Hepatocyte (in vitro differentiated cells): ENCODE results near the gene PRMT3. TPM values are rescaled to one million over a fixed set of nuclear protein-coding genes. Genes with fewer than 3 reads are reported as not detected.
"Not testable (repeated sequence)": the region's sequence is repeated elsewhere in the genome, so short reads cannot be mapped to it uniquely, and the experiment has no call there.

Source experiments
- DNase-seq: peaks from one replicate; pipeline ENCODE4 v3.0.0-alpha.2; 2016; ENCODE audit warnings: low spot score
- H2AFZ ChIP-seq: fragments of 200-600 bp; sonication (generic); 2 replicates; pipeline ENCODE4 v1.6.0; 2016; ENCODE audit warnings: antibody characterized with exemption, mild to moderate bottlenecking
- H3K27ac ChIP-seq: fragments of 200-600 bp; sonication (generic); 2 replicates; pipeline ENCODE4 v1.5.1; 2016; ENCODE audit warnings: mild to moderate bottlenecking
- H3K27me3 ChIP-seq: fragments of 200-600 bp; sonication (generic); 2 replicates; pipeline ENCODE4 v1.6.1; 2016
- H3K36me3 ChIP-seq: fragments of 200-600 bp; sonication (generic); replicated peaks from 2 replicates; pipeline ENCODE4 v1.5.1; 2016; ENCODE audit warnings: low read depth; ENCODE audit not compliant: insufficient read depth
- H3K4me1 ChIP-seq: fragments of 200-600 bp; sonication (generic); 2 replicates; pipeline ENCODE4 v1.5.1; 2016; ENCODE audit warnings: mild to moderate bottlenecking, moderate library complexity; ENCODE audit not compliant: insufficient read depth
- H3K4me2 ChIP-seq: fragments of 200-600 bp; sonication (generic); 2 replicates; pipeline ENCODE4 v1.6.0; 2016
- H3K4me3 ChIP-seq: fragments of 200-600 bp; sonication (generic); 2 replicates; pipeline ENCODE4 v1.5.1; 2016; ENCODE audit warnings: mild to moderate bottlenecking
- H3K79me2 ChIP-seq: fragments of 200-600 bp; sonication (generic); 2 replicates; pipeline ENCODE4 v1.6.0; 2017; ENCODE audit warnings: mild to moderate bottlenecking
- H3K9me2 ChIP-seq: fragments of 200-600 bp; sonication (generic); replicated peaks from 2 replicates; pipeline ENCODE4 v1.6.0; 2017; ENCODE audit warnings: mild to moderate bottlenecking; ENCODE audit not compliant: insufficient read depth
- H3K9me3 ChIP-seq: fragments of 200-600 bp; sonication (generic); 2 replicates; pipeline ENCODE4 v1.5.1; 2016; ENCODE audit warnings: low read depth, mild to moderate bottlenecking
- H4K20me1 ChIP-seq: fragments of 200-600 bp; sonication (generic); 2 replicates; pipeline ENCODE4 v1.6.0; 2016; ENCODE audit warnings: mild to moderate bottlenecking; ENCODE audit not compliant: insufficient read depth, poor library complexity, severe bottlenecking
- CTCF ChIP-seq: fragments of 200-600 bp; sonication (generic); IDR thresholded peaks from 2 replicates; pipeline ENCODE4 v1.5.1; 2016; ENCODE audit warnings: antibody characterized with exemption, mild to moderate bottlenecking; ENCODE audit not compliant: poor library complexity
- EZH2 ChIP-seq: fragments of 200-600 bp; sonication (generic); IDR thresholded peaks from 2 replicates; pipeline ENCODE4 v1.6.1; 2016; ENCODE audit warnings: antibody characterized with exemption, mild to moderate bottlenecking, borderline replicate concordance
- EZH2phosphoT487 ChIP-seq: fragments of 200-600 bp; sonication (generic); IDR thresholded peaks from one replicate; pipeline ENCODE4 v1.6.1; 2018; ENCODE audit warnings: antibody characterized with exemption, mild to moderate bottlenecking, low read depth, moderate library complexity; ENCODE audit not compliant: unreplicated experiment, severe bottlenecking
- WGBS: methylation state at CpG from one replicate; pipeline ENCODE4 v1.1.6; 2016; ENCODE audit warnings: low lambda C conversion rate; ENCODE audit errors: missing lambda C conversion rate; 5-methylcytosine and 5-hydroxymethylcytosine counted together
- polyA plus RNA-seq: library from polyadenylated mRNA; unstranded; fragments of >200 nt; fragmentation: Nextera tagmentation; extraction: Ambion mirVana; gene quantifications from 2 replicates; pipeline ENCODE4 v1.2.1, GENCODE V29; 2016
- total RNA-seq: library from RNA; depleted of rRNA; stranded (reverse); fragments of >200 nt; gene quantifications from 2 replicates; pipeline ENCODE4 v1.2.3, GENCODE V29; 2014

The PRMT3 gene
- total and polyA plus RNA-seq, 2 experiments from 2014 or later, result 9.5 to 18.8 TPM

DNA sequence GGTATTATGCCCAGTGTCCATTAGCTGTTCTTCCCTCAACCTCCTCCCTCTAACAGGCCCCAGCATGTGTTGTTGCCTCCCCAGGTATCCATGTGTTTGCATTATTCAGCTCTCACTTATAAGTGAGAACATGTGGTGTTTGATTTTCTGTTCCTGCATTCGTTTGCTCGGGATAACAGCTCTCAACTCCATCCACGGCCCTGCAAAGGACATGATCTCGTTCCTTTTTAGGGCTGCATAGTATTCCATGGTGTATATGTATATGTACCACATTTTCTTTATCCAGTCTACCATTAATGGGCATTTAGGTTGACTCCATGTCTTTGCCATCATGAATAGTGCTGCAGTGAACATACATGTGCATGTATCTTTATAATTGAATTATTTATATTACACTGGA lies 82.8 kb downstream of the PRMT3 start:
- no peaks in the 10 kb centered on the region for H4K20me1 ChIP-seq
- no peak overlapping the region for H2AFZ ChIP-seq
- WGBS, result 93% methylated on average over 4 of the region's 4 CpGs
- no peaks in the 10 kb centered on the region for H3K36me3 ChIP-seq
- no peak overlapping the region for H3K27ac ChIP-seq
- H3K9me2 ChIP-seq, result no peaks in the 10 kb centered on the region
- no peaks in the 10 kb centered on the region for H3K79me2 ChIP-seq
- DNase-seq, result no peak
- H3K4me3 ChIP-seq, result no peak overlapping the region
- H3K27me3 ChIP-seq, result no peaks in the 10 kb centered on the region
- peaks cover 6% of the 10 kb centered on the region for H3K4me1 ChIP-seq
- no peak for TF ChIP-seq EZH2
- TF ChIP-seq CTCF, result no peak
- no peak for TF ChIP-seq EZH2phosphoT487
- no peak overlapping the region for H3K4me2 ChIP-seq
- H3K9me3 ChIP-seq, result no peaks in the 10 kb centered on the region

- H3K9me3 ChIP-seq, H3K27me3 ChIP-seq, H3K36me3 ChIP-seq, DNase-seq, H3K27ac ChIP-seq, H3K4me2 ChIP-seq, H4K20me1 ChIP-seq, H2AFZ ChIP-seq, H3K4me3 ChIP-seq, H3K9me2 ChIP-seq, H3K4me1 ChIP-seq, H3K79me2 ChIP-seq: not testable (repeated sequence)
These were observed 84.4 kb downstream of the PRMT3 start for GRCh38 chr11:20471929-20472328.

DNA sequence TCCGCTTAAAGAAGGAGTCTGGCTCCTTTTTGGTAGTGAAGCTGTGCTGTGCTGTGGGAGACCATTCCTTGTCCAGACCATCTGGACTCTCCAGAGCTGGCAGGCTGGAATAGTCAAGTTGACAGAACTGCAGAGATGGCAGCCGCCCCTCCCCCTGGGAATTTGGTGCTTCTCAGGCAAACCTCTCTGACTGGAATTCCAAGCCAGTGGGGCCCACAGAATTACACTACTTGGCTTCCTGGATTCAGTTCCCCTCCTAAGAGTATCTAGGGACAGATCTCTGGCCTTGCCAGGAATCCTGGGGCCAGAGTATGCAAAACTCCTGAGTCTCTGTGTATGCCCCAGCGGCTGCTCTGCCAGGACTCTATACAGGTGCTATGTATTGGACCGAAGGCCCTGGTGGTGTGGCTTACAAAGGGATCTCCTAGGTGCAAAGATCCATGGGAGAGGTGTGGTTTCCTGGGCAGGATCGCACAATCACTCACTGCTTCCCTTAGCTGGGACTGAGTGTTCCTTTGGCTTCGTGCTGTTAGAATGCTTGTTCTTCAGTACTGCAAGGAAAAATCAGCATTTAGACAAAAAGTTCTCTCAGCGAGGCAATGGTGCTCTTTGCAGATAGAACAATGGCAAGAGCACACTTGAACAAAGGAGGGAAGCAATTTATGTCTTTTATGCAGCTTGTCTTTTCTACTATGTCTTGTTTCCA lies 86.8 kb downstream of the PRMT3 start:
- no peaks in the 10 kb centered on the region for H3K9me2 ChIP-seq
- H3K27ac ChIP-seq, result no peak overlapping the region
- no peaks in the 10 kb centered on the region for H3K4me1 ChIP-seq
- no peak overlapping the region for H3K4me3 ChIP-seq
- H4K20me1 ChIP-seq, result no peaks in the 10 kb centered on the region
- H3K79me2 ChIP-seq, result no peaks in the 10 kb centered on the region
- H3K36me3 ChIP-seq, result no peaks in the 10 kb centered on the region
- H2AFZ ChIP-seq, result no peak overlapping the region
- H3K9me3 ChIP-seq, result no peaks in the 10 kb centered on the region
- no peaks in the 10 kb centered on the region for H3K27me3 ChIP-seq
- no peak overlapping the region for H3K4me2 ChIP-seq
- DNase-seq, result no peak
- TF ChIP-seq EZH2phosphoT487 (no peak), CTCF (no peak)
- 89% methylated on average over 7 of the region's 7 CpGs for WGBS

- H2AFZ ChIP-seq, result no peak overlapping the region
- no peaks in the 10 kb centered on the region for H4K20me1 ChIP-seq
- H3K4me1 ChIP-seq, result no peaks in the 10 kb centered on the region
- H3K4me3 ChIP-seq, result no peak overlapping the region
- H3K27me3 ChIP-seq, result no peaks in the 10 kb centered on the region
- no peaks in the 10 kb centered on the region for H3K9me2 ChIP-seq
- no peak overlapping the region for H3K27ac ChIP-seq
- no peaks in the 10 kb centered on the region for H3K36me3 ChIP-seq
- H3K4me2 ChIP-seq, result no peak overlapping the region
- H3K79me2 ChIP-seq, result no peaks in the 10 kb centered on the region
- no peak for DNase-seq
- TF ChIP-seq CTCF, result no peak
- no peak for TF ChIP-seq EZH2
- no peak for TF ChIP-seq EZH2phosphoT487
- H3K9me3 ChIP-seq, result no peaks in the 10 kb centered on the region
- WGBS, result 100% methylated on average over 2 of the region's 2 CpGs
These were observed 87.5 kb downstream of the PRMT3 start for GRCh38 chr11:20474882-20475517.
